ENCODE measurements around the gene SNX25.

The SNX25 gene

DNA sequence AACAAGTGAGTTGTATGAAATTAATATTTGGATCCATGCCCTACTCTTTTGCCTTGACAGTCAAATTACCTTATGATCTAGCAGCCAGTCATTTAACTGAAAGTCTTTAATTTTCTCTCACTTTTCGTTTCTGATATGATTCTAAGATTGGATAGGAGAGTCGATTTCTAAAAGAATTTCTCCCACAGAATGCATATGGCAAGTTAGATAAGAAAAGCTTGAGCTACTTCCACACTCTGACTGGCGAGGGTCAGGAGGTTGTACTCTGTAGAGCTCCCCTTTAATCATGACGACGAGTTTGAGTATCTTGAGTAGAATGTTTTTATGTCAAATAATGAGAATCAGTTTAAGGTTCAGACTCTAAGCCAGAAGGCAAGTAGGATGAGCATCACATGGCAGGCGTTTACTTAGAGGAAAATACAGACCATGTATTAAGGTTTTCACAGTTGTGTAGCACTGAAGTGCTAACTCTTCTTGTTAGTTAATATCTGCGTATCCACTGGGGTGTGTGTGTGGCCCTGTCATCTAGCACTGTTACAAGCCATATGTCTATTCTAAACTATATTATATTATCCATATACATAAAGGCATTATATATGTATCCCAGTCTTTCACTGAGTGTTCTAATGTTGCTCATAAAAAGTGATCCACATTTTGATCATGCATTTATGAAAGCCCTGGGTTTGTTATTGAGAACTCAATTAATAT is 148.5 kb downstream of the SNX25 start (continued):
- TF ChIP-seq ZBTB6 (tag by site-specific recombination; IDR thresholded peaks at IDR 0.05), result no peak

GRCh38 chr4:185358514-185358913 is 149.1 kb downstream of the SNX25 start:
- CTCF ChIA-PET, result interaction anchor here (0.7 kb wide), 1 partner anchor 80 kb away, joined by 3 read pairs; no protein-coding TSS in a partner anchor

DNA sequence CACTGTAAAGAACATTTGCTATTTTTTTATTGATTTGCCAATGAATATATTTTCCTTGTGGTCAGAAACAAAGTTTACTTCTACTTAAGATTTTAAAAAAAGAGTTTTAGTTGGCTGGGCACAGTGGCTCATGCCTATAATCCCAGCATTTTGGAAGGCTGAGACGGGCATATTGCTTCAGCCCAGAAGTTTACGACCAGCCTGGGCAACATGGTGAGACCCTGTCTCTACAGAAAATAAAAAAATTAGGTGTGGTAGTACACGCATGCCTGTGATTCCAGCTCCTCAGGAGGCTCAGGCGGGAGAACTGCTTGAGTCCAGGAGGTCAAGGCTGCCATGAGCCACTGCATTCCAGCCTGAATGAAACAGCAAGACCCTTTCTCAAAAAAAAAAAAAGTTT is 149.6 kb downstream of the SNX25 start:
- no peaks in the 10 kb centered on the region for H3K9me3 ChIP-seq (ENCODE audit: control insufficient read depth, insufficient read depth, low read depth, low read length)
- TF ChIP-seq HOXC10 (CRISPR knock-in tag; IDR thresholded peaks at IDR 0.05) (no peak), ZSCAN30 (tag by site-specific recombination; IDR thresholded peaks at IDR 0.05) (no peak), REPIN1 (tag by site-specific recombination; IDR thresholded peaks at IDR 0.05; ENCODE audit: low read depth) (no peak), MEIS1 (CRISPR knock-in tag; IDR thresholded peaks at IDR 0.05; ENCODE audit: borderline replicate concordance) (no peak), ZBTB8A (tag by site-specific recombination; IDR thresholded peaks at IDR 0.05) (no peak), ZFP69B (tag by site-specific recombination; IDR thresholded peaks at IDR 0.05) (no peak)
- CTCF ChIA-PET, result no interaction called here
- H3K36me3 ChIP-seq (ENCODE audit: control insufficient read depth in 2 of 2, insufficient read depth in 1 of 2, low read length in 2 of 2), result peaks cover 0 to 44% of the 10 kb centered on the region in 2 experiments
- no peak overlapping the region for H3K4me3 ChIP-seq (ENCODE audit: low read depth, low read length)
- H3K4me1 ChIP-seq (ENCODE audit: control insufficient read depth, insufficient read depth, low read length), result peaks cover 4% of the 10 kb centered on the region; the same call in 1 of the 2 replicates
- POLR2A ChIA-PET, result no interaction called here
- H3K27ac ChIP-seq (ENCODE audit: extremely low read depth, low read depth, low read length), result no peak overlapping the region

More at GRCh38 chr4:185358514-185358913, 149.1 kb downstream of the SNX25 start:
- no peaks in the 10 kb centered on the region for H3K9me3 ChIP-seq (ENCODE audit: control insufficient read depth, insufficient read depth, low read depth, low read length)
- POLR2A ChIA-PET, result no interaction called here
- H3K36me3 ChIP-seq (ENCODE audit: control insufficient read depth in 2 of 2, insufficient read depth in 1 of 2, low read length in 2 of 2), result peaks cover 0 to 47% of the 10 kb centered on the region in 2 experiments
- H3K27ac ChIP-seq (ENCODE audit: extremely low read depth, low read depth, low read length), result no peak overlapping the region
- peaks cover 4% of the 10 kb centered on the region; the same call in 1 of the 2 replicates for H3K4me1 ChIP-seq (ENCODE audit: control insufficient read depth, insufficient read depth, low read length)
- no peak overlapping the region for H3K4me3 ChIP-seq (ENCODE audit: low read depth, low read length)
- TF ChIP-seq ZSCAN23 (tag by site-specific recombination; IDR thresholded peaks at IDR 0.05) (no peak), ZBTB7A (tag by site-specific recombination; IDR thresholded peaks at IDR 0.05; ENCODE audit: low read depth) (no peak), ZNF114 (tag by site-specific recombination; IDR thresholded peaks at IDR 0.05) (no peak), ZNF776 (tag by site-specific recombination; IDR thresholded peaks at IDR 0.05; ENCODE audit: borderline replicate concordance) (no peak)
- TF ChIP-seq, protein P1, sequence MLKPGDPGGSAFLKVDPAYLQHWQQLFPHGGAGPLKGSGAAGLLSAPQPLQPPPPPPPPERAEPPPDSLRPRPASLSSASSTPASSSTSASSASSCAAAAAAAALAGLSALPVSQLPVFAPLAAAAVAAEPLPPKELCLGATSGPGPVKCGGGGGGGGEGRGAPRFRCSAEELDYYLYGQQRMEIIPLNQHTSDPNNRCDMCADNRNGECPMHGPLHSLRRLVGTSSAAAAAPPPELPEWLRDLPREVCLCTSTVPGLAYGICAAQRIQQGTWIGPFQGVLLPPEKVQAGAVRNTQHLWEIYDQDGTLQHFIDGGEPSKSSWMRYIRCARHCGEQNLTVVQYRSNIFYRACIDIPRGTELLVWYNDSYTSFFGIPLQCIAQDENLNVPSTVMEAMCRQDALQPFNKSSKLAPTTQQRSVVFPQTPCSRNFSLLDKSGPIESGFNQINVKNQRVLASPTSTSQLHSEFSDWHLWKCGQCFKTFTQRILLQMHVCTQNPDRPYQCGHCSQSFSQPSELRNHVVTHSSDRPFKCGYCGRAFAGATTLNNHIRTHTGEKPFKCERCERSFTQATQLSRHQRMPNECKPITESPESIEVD (tag by site-specific recombination; IDR thresholded peaks at IDR 0.05), result 0 out of 2 replicates have a peak, but pooled peaks have one; percentile 21

DNA sequence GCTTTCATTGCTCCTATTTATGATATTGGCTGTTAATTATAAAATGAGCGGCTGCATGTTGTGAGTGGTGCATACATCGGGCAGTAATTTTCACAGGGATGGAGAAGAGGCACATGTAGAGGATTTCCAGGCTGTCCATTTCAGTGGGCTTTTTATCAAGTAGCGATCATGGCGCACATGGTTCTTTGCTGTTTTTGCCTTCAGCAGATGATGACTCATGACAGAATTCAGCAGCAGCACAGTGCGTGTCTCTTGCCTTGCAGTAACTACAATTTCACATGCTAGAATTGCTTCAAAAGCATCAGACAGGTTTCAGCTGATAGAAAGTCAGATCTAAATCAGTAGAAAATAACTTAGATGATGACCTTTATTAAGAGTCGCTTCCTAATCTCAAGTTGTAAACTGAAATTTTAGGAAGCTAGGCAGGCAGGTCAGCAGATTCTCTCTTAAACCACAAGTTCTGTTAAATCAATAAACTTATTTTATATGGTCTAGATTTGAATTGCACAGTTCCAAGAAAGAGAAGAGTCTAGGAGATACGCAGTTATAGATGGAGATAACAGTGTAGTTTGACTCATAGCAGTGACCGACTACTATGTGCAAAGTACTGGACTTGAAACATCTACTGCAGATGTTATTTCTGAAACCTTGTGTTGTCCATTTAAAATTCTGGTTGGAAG is 150.5 kb downstream of the SNX25 start:
- H3K27ac ChIP-seq (ENCODE audit: extremely low read depth, low read depth, low read length), result no peak overlapping the region
- TF ChIP-seq ZNF23 (tag by site-specific recombination; IDR thresholded peaks at IDR 0.05; ENCODE audit: borderline replicate concordance) (no peak), ZNF362 (tag by site-specific recombination; IDR thresholded peaks at IDR 0.05) (no peak)
- H3K9me3 ChIP-seq (ENCODE audit: control insufficient read depth, insufficient read depth, low read depth, low read length), result no peaks in the 10 kb centered on the region
- POLR2A ChIA-PET, result no interaction called here
- CTCF ChIA-PET, result no interaction called here
- peaks cover 0 to 34% of the 10 kb centered on the region in 2 experiments for H3K36me3 ChIP-seq (ENCODE audit: control insufficient read depth in 2 of 2, insufficient read depth in 1 of 2, low read length in 2 of 2)
- H3K4me3 ChIP-seq (ENCODE audit: low read depth, low read length), result no peak overlapping the region
- peaks cover 4% of the 10 kb centered on the region; the same call in 1 of the 2 replicates for H3K4me1 ChIP-seq (ENCODE audit: control insufficient read depth, insufficient read depth, low read length)
